ENCODE data around the gene MID2.

- TF ChIP-seq CTCF (IDR thresholded peaks at IDR 0.05) = no peak
- no peak for TF ChIP-seq POLR2A (IDR thresholded peaks at IDR 0.05)
These were observed 110.7 kb downstream of the MID2 start for GRCh38 chrX:107936434-107936730.

All from thyroid gland (tissue), 4 donors.